Measurements from ENCODE around the gene SIRPG. TPM values are rescaled to one million over a fixed set of nuclear protein-coding genes. Genes with fewer than 3 reads are reported as not detected.
"Not testable (repeated sequence)": the region's sequence is repeated elsewhere in the genome, so short reads cannot be mapped to it uniquely, and the experiment has no call there.

SIRPG gene
- total RNA-seq = not detected
- long read RNA-seq = 0 reads

DNA sequence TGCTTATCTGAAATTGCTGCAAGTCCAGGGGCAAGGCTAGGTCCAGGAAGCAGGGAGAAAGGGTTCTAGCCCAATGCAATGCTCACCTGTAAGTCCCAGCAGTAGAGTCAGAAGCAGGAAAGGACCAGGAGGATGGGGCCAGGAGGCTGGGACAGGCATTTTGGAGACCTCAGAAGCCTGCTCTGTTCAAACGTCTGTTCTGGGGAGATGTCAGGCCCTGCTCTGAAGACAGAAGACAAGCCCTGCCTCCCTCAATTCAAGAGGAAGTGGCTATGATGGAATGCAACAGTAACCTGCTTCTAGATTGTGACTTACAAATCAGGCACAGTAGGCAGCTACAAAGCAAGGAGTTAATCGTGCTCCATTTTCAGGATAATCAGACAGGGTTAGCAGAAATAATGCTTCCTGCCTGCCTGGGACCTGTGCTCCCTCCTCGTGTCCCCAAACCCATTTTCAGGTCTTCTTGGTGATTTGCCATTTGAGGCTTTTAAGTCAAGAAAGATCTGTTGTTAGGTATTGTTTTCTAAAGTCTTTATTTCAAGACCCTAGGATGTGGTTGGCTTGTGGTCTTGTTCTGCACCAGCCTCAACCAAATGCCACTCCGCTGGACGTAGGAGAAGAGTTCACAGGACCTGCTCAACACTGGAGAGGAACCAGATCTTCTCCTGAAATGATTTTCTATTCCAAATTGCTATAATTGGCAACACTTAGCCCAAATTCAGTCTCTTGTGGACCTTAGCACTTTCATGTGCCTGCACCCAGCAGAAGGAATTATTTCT is at the start of gene SIRPG:
Gene SIRPG, minus strand, starts transcription at position 224 of the 779 bp plus-strand sequence. Its CDS starts 65 bp downstream, at position 159.
- ATAC-seq = no peak
- DNase-seq (ENCODE audit: missing footprints) = no peak
- intact Hi-C loops (cut with DNase I) = no loop called here

GRCh38 chr20:1706887-1707286 is 49.3 kb upstream of the SIRPG start:
- intact Hi-C loops (cut with DNase I); ATAC-seq; DNase-seq (ENCODE audit: missing footprints): not testable (repeated sequence)

- ATAC-seq = no peak
These were observed 48.5 kb upstream of the SIRPG start for GRCh38 chr20:1706079-1706478.

DNA sequence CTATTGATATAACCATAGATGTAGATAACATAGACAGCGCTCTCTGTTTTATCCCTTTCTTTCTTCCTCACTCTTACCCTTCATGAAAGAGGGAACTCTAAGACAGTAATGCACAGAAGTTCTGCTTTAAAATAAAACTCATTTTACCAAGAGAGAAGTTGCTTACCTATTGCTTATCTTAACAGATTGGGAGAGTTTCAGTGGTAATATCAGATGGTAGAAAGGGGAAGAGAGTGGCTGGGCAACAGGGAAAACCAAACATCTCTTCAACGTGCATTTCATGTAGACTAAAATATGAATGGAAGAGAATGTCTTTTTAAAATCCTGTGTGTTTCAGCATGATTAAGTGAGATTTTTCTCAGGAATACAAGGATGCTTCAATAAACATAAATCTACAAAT is 45.3 kb upstream of the SIRPG start:
- intact Hi-C loops (cut with DNase I) = no loop called here
- DNase-seq (ENCODE audit: missing footprints) (no peak), ATAC-seq (no peak)

More at GRCh38 chr20:1706079-1706478, 48.5 kb upstream of the SIRPG start:
- no peak for DNase-seq (ENCODE audit: missing footprints)
- intact Hi-C loops (cut with DNase I) = no loop called here

GRCh38 chr20:1702328-1702727 is 44.7 kb upstream of the SIRPG start:
- ATAC-seq = no peak
- intact Hi-C loops (cut with DNase I) = no loop called here
- DNase-seq (ENCODE audit: missing footprints) = no peak

- ATAC-seq (no peak), DNase-seq (ENCODE audit: missing footprints) (no peak)
- intact Hi-C loops (cut with DNase I) = no loop called here
These were observed 43.4 kb upstream of the SIRPG start for GRCh38 chr20:1700990-1701389.

DNA sequence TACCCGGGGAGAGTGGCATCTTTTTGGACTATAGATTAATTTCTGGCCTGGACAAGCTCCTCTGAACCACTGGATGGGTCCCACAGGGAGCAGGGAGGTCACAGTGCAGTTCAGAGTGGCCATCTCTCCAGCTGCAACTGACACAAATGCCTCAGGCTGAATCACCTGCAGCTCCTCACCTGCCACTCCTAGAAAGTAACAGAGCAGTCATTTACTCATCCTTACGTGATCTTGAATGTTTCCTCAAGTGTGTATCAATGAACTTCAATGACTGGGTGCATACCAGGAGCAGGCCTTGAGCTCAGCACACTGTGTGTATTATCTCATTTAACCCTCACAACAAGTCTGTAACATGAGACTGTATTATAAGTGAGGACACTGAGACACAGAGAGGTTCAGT is 40.0 kb upstream of the SIRPG start:
- DNase-seq (ENCODE audit: missing footprints) (no peak), ATAC-seq (no peak)
- intact Hi-C loops (cut with DNase I) = no loop called here

GRCh38 chr20:1696521-1697209 is 39.1 kb upstream of the SIRPG start:
- intact Hi-C loops (cut with DNase I) = no loop called here
- ATAC-seq (no peak), DNase-seq (ENCODE audit: missing footprints) (no peak)

GRCh38 chr20:1694672-1695071 is 37.1 kb upstream of the SIRPG start:
- no peak for DNase-seq (ENCODE audit: missing footprints)
- ATAC-seq = no peak
- intact Hi-C loops (cut with DNase I) = no loop called here

GRCh38 chr20:1693427-1693826 is 35.8 kb upstream of the SIRPG start:
- DNase-seq (ENCODE audit: missing footprints) (no peak), ATAC-seq (no peak)
- intact Hi-C loops (cut with DNase I) = no loop called here

DNA sequence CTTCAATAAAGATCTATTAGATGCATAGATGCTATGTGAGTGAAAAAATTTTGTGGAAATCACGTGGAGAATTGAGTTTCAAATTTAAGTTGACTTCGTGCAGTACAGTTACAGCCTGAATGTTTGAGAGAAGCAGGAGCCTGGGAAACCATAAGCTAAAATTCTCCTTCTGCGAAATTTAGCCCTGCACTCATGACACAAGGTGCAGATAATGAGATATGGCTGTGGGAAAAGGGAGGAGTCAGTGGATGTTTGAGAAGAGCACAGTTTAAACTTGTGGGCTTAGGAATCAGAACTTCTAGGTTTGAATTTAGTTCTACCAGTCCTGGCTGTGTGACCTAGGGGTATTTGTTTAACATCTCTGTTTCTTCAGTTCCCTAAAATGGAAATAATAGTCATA is 32.1 kb upstream of the SIRPG start:
- DNase-seq (ENCODE audit: missing footprints) = no peak
- ATAC-seq = no peak
- intact Hi-C loops (cut with DNase I) = no loop called here

GRCh38 chr20:1688886-1689538 is 31.4 kb upstream of the SIRPG start:
- intact Hi-C loops (cut with DNase I) = no loop called here
- ATAC-seq (no peak), DNase-seq (ENCODE audit: missing footprints) (no peak)

GRCh38 chr20:1687053-1687452 is 29.5 kb upstream of the SIRPG start:
- DNase-seq (ENCODE audit: missing footprints) = no peak
- intact Hi-C loops (cut with DNase I) = no loop called here

DNA sequence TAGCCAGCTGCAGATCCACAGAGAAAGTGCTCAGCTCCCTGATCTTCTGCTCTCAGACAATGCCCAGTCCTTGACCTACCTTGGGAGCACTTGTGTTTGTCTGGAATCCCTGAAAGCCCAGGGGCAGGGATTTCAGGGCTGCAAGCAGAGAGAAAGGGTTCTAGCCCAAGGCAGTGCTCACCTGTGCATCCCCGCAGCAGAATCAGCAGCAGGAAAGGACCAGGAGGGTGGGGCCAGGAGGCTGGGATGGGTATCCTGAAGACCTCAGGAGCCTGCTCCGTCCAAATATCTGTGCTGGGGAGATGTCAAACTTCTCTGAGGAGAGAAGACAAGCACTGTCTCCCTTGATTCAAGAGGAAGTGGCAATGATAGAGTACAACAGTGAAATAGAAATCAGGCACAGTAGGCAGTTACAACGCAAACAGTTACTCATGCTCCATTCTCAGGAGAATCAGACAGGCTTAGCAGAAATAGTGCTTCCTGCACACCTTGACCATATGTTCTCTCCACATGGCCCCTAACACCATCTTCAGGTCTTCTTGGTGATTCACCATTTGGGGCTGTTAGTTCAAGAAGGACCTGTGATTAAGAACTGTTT is 28.7 kb upstream of the SIRPG start:
- no peak for ATAC-seq
- intact Hi-C loops (cut with DNase I) = no loop called here
- no peak for DNase-seq (ENCODE audit: missing footprints)

More at GRCh38 chr20:1687053-1687452, 29.5 kb upstream of the SIRPG start:
- no peak for ATAC-seq

- ATAC-seq (no peak), DNase-seq (ENCODE audit: missing footprints) (no peak)
- intact Hi-C loops (cut with DNase I) = no loop called here
These were observed 27.9 kb upstream of the SIRPG start for GRCh38 chr20:1685304-1686052.

GRCh38 chr20:1684872-1685271 is 27.3 kb upstream of the SIRPG start:
- ATAC-seq (no peak), DNase-seq (ENCODE audit: missing footprints) (no peak)
- intact Hi-C loops (cut with DNase I) = no loop called here

GRCh38 chr20:1676650-1677049 is 19.1 kb upstream of the SIRPG start:
- ATAC-seq = no peak
- DNase-seq (ENCODE audit: missing footprints) = no peak
- intact Hi-C loops (cut with DNase I) = no loop called here

GRCh38 chr20:1674990-1675780 is 17.6 kb upstream of the SIRPG start:
- no peak for DNase-seq (ENCODE audit: missing footprints)
- intact Hi-C loops (cut with DNase I) = no loop called here
- no peak for ATAC-seq

Data from Right ventricle myocardium inferior (tissue), 1 donor.